Femur (tissue), 1 donor: ENCODE data around the gene TAGLN.
A peak's percentile ranks its signal among the peaks of the same experiment; 100 is the strongest.

Source experiments
- DNase-seq: peaks from one replicate; pipeline ENCODE4 v3.0.0-alpha.2; 2017

The TAGLN gene

GRCh38 chr11:117217141-117218084 is 18.2 kb downstream of the TAGLN start:
- peak; percentile 19 for DNase-seq

GRCh38 chr11:117218133-117218915 is 19.2 kb downstream of the TAGLN start:
- peak; percentile 38 for DNase-seq

- DNase-seq, result no peak
Observed at GRCh38 chr11:117219001-117219400, 19.8 kb downstream of the TAGLN start.

- peak; percentile 12 for DNase-seq
Observed at GRCh38 chr11:117219455-117219854, 20.3 kb downstream of the TAGLN start.

GRCh38 chr11:117219995-117220394 is 20.8 kb downstream of the TAGLN start:
- no peak for DNase-seq

- peak; percentile 87 for DNase-seq
Observed at GRCh38 chr11:117220568-117220967, 21.4 kb downstream of the TAGLN start.

GRCh38 chr11:117220999-117221774 is 22.0 kb downstream of the TAGLN start:
- peak; percentile 83 for DNase-seq

GRCh38 chr11:117221775-117222517 is 22.8 kb downstream of the TAGLN start:
- peak; percentile 87 for DNase-seq

GRCh38 chr11:117222991-117223740 is 24.0 kb downstream of the TAGLN start:
- no peak for DNase-seq

- no peak for DNase-seq
Observed at GRCh38 chr11:117223741-117224689, 24.8 kb downstream of the TAGLN start.

GRCh38 chr11:117225553-117226170 is 26.5 kb downstream of the TAGLN start:
- DNase-seq, result no peak

GRCh38 chr11:117226388-117227385 is 27.5 kb downstream of the TAGLN start:
- peak; percentile 75 for DNase-seq

- no peak for DNase-seq
Observed at GRCh38 chr11:117228091-117228490, 28.9 kb downstream of the TAGLN start.

- no peak for DNase-seq
Observed at GRCh38 chr11:117229411-117229810, 30.2 kb downstream of the TAGLN start.

GRCh38 chr11:117229931-117230285 is 30.7 kb downstream of the TAGLN start:
- DNase-seq, result no peak

GRCh38 chr11:117230286-117230961 is 31.3 kb downstream of the TAGLN start:
- DNase-seq, result no peak

GRCh38 chr11:117230999-117231841 is 32.0 kb downstream of the TAGLN start:
- no peak for DNase-seq
